ENCODE data around the gene COL28A1. TPM values are rescaled to one million over a fixed set of nuclear protein-coding genes. Genes with fewer than 3 reads are reported as not detected.

Gene COL28A1
- total RNA-seq, 1 experiment from 2014 or later: 0.81 TPM

DNA sequence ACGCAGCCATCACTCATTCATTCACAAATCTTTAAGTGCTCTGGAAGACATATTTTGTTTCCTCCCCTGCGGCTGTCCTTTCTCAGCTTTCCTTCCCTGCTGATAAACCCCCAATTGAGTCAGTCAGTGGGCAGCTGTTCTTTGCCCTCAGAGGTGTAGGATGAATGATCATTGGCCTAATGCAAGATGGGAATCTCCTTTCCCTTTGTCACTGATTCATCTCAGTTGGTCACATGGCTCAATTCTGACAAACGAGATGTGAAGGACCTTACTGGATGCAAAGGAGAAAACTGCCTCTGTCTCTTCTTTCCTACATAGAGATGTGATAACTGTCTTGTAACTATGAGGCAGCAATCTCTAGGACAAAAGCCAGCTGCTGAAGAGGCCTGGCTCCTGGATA, 44.6 kb downstream of the COL28A1 start:
- CTCF ChIA-PET: no interaction called here
- ATAC-seq (no peak), DNase-seq (ENCODE audit: low spot score) (no peak)
- TF ChIP-seq TP53 (CRISPR knock-in tag; IDR thresholded peaks at IDR 0.05): no peak
- TF ChIP-seq IRF2 (CRISPR knock-in tag; IDR thresholded peaks at IDR 0.05; ENCODE audit: borderline replicate concordance, low read depth): no peak
- TF ChIP-seq NR3C1 (CRISPR knock-in tag; conservative IDR thresholded peaks at IDR 0.05; ENCODE audit: low read depth): no peak
- no peak for TF ChIP-seq FOXP4 (CRISPR knock-in tag; IDR thresholded peaks at IDR 0.05)
- TF ChIP-seq RORB (CRISPR knock-in tag; IDR thresholded peaks at IDR 0.05): no peak
- TF ChIP-seq IRF1 (CRISPR knock-in tag; IDR thresholded peaks at IDR 0.05): no peak
- TF ChIP-seq GABPB1 (CRISPR knock-in tag; IDR thresholded peaks at IDR 0.05): no peak
- TF ChIP-seq, protein P1, sequence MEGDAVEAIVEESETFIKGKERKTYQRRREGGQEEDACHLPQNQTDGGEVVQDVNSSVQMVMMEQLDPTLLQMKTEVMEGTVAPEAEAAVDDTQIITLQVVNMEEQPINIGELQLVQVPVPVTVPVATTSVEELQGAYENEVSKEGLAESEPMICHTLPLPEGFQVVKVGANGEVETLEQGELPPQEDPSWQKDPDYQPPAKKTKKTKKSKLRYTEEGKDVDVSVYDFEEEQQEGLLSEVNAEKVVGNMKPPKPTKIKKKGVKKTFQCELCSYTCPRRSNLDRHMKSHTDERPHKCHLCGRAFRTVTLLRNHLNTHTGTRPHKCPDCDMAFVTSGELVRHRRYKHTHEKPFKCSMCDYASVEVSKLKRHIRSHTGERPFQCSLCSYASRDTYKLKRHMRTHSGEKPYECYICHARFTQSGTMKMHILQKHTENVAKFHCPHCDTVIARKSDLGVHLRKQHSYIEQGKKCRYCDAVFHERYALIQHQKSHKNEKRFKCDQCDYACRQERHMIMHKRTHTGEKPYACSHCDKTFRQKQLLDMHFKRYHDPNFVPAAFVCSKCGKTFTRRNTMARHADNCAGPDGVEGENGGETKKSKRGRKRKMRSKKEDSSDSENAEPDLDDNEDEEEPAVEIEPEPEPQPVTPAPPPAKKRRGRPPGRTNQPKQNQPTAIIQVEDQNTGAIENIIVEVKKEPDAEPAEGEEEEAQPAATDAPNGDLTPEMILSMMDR (IDR thresholded peaks at IDR 0.05): no peak
- no peak for TF ChIP-seq TCF7 (CRISPR knock-in tag; IDR thresholded peaks at IDR 0.05; ENCODE audit: low read depth)
- no peak for TF ChIP-seq ZNF263 (CRISPR knock-in tag; IDR thresholded peaks at IDR 0.05; ENCODE audit: low read depth)
- TF ChIP-seq ATF1 (CRISPR knock-in tag; IDR thresholded peaks at IDR 0.05): no peak
- no peak for TF ChIP-seq NFATC4 (CRISPR knock-in tag; IDR thresholded peaks at IDR 0.05)
- no peak for TF ChIP-seq PRRX2 (CRISPR knock-in tag; IDR thresholded peaks at IDR 0.05)
- TF ChIP-seq MYBL2 (CRISPR knock-in tag; IDR thresholded peaks at IDR 0.05): no peak
- TF ChIP-seq FOXK1 (CRISPR knock-in tag; IDR thresholded peaks at IDR 0.05): no peak
- peaks cover 20% of the 10 kb centered on the region for H3K9me3 Mint-ChIP-seq
- H3K4me3 Mint-ChIP-seq: no peak overlapping the region
- no peak overlapping the region for H3K27ac Mint-ChIP-seq
- no peaks in the 10 kb centered on the region for H3K27me3 Mint-ChIP-seq (ENCODE audit: low read depth)
- peaks cover 9% of the 10 kb centered on the region; the same call in 1 of the 2 replicates for H3K36me3 Mint-ChIP-seq
- POLR2A ChIA-PET: no interaction called here
- no peaks in the 10 kb centered on the region for H3K4me1 Mint-ChIP-seq

DNA sequence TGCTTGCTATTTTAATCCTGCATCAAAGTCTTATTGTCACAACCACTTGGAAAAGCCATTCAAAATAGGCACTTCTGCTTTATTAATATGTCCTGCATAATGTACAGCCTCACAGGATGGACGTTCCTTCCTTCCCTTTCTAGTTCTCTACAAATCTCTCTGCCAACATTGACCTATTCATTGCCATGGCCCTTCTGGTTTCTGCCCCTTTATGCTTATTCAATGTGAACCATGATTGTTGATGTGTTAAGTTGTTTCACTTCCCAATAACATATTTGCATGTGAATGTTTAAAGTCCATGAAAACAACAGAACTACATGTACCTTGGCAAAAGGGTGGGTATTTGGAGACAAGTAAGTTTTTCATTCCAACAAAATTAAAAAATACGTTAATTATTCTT, 45.7 kb downstream of the COL28A1 start:
- TF ChIP-seq ZNF671 (CRISPR knock-in tag; IDR thresholded peaks at IDR 0.05) (no peak), NR1H2 (CRISPR knock-in tag; IDR thresholded peaks at IDR 0.05) (no peak), ATF1 (CRISPR knock-in tag; IDR thresholded peaks at IDR 0.05) (no peak), GRHL2 (CRISPR knock-in tag; IDR thresholded peaks at IDR 0.05; ENCODE audit: insufficient replicate concordance, severe bottlenecking) (no peak), NR3C1 (CRISPR knock-in tag; conservative IDR thresholded peaks at IDR 0.05; ENCODE audit: low read depth) (no peak), ZMAT4 (CRISPR knock-in tag; IDR thresholded peaks at IDR 0.05) (no peak), ZBTB21 (CRISPR knock-in tag; IDR thresholded peaks at IDR 0.05; ENCODE audit: borderline replicate concordance) (no peak), MYBL2 (CRISPR knock-in tag; IDR thresholded peaks at IDR 0.05) (no peak), TCF7 (CRISPR knock-in tag; IDR thresholded peaks at IDR 0.05; ENCODE audit: low read depth) (no peak), FOXJ3 (CRISPR knock-in tag; IDR thresholded peaks at IDR 0.05; ENCODE audit: borderline replicate concordance) (no peak)
- TF ChIP-seq, protein P2, sequence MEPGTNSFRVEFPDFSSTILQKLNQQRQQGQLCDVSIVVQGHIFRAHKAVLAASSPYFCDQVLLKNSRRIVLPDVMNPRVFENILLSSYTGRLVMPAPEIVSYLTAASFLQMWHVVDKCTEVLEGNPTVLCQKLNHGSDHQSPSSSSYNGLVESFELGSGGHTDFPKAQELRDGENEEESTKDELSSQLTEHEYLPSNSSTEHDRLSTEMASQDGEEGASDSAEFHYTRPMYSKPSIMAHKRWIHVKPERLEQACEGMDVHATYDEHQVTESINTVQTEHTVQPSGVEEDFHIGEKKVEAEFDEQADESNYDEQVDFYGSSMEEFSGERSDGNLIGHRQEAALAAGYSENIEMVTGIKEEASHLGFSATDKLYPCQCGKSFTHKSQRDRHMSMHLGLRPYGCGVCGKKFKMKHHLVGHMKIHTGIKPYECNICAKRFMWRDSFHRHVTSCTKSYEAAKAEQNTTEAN (CRISPR knock-in tag; IDR thresholded peaks at IDR 0.05): no peak
- TF ChIP-seq, protein P3, sequence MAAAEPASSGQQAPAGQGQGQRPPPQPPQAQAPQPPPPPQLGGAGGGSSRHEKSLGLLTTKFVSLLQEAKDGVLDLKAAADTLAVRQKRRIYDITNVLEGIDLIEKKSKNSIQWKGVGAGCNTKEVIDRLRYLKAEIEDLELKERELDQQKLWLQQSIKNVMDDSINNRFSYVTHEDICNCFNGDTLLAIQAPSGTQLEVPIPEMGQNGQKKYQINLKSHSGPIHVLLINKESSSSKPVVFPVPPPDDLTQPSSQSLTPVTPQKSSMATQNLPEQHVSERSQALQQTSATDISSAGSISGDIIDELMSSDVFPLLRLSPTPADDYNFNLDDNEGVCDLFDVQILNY (CRISPR knock-in tag; IDR thresholded peaks at IDR 0.05): no peak
- Mint-ChIP-seq H3K27me3 (ENCODE audit: low read depth) (no peaks in the 10 kb centered on the region), H3K36me3 (peaks cover 11% of the 10 kb centered on the region; the same call in 1 of the 2 replicates), H3K27ac (no peak overlapping the region), H3K4me3 (no peak overlapping the region), H3K4me1 (no peaks in the 10 kb centered on the region), H3K9me3 (peaks cover 30% of the 10 kb centered on the region)
- ATAC-seq (no peak), DNase-seq (ENCODE audit: low spot score) (no peak)
- POLR2A ChIA-PET: no interaction called here
- CTCF ChIA-PET: no interaction called here
